GM12878 (cell line): Measurements from ENCODE around the gene GPR176.

Source experiments
- BCL11A ChIP-seq: IDR thresholded peaks from 2 replicates; pipeline ENCODE4 v1.6.1; 2011; ENCODE audit warnings: low read depth, low read length
- BHLHE40 ChIP-seq, 2 experiments: fragments of 450-650 bp in 1 of 2; IDR thresholded peaks; 2 replicates each; pipeline ENCODE4 v1.6.1; 2011 to 2017; ENCODE audit warnings: low read depth in 2 of 2, borderline replicate concordance in 1 of 2, improper control_type of control experiment in 1 of 2, low read length in 1 of 2, mild to moderate bottlenecking in 1 of 2
- CTCF ChIP-seq, 3 experiments: IDR thresholded peaks in 2 of 3; conservative IDR thresholded peaks in 1 of 3; 2 replicates each; pipeline ENCODE4 v1.5.1; 2011; ENCODE audit warnings: low read depth in 3 of 3, low read length in 3 of 3, mild to moderate bottlenecking in 3 of 3, control low read depth in 2 of 3, moderate library complexity in 2 of 3, inconsistent platforms in 1 of 3, mixed read lengths in 1 of 3; ENCODE audit not compliant: control insufficient read depth in 2 of 3, insufficient read depth in 1 of 3; ENCODE audit errors: extremely low read depth in 1 of 3
- FOXM1 ChIP-seq: IDR thresholded peaks from 2 replicates; pipeline ENCODE4 v1.6.1; 2012; ENCODE audit warnings: low read depth, mild to moderate bottlenecking, inconsistent platforms, low read length, moderate library complexity
- MXI1 ChIP-seq: fragments of 150-350 bp; IDR thresholded peaks from 2 replicates; pipeline ENCODE4 v1.6.1; 2011; ENCODE audit warnings: low read depth, mild to moderate bottlenecking, inconsistent platforms, low read length, improper control_type of control experiment
- RBBP5 ChIP-seq: fragments of 200-600 bp; sonication (generic); conservative IDR thresholded peaks from 2 replicates; pipeline ENCODE4 v1.6.1; 2016
- REST ChIP-seq: IDR thresholded peaks from 2 replicates; pipeline ENCODE4 v1.6.1; 2012; ENCODE audit warnings: mild to moderate bottlenecking, low read depth, low read length
- TARDBP ChIP-seq: IDR thresholded peaks from 2 replicates; pipeline ENCODE4 v1.6.1; 2016; ENCODE audit warnings: borderline replicate concordance
- WRNIP1 ChIP-seq: IDR thresholded peaks from 2 replicates; pipeline ENCODE4 v1.6.1; 2011; ENCODE audit warnings: low read depth, low read length, improper control_type of control experiment, borderline replicate concordance
- YBX1 ChIP-seq: fragments of 450-650 bp; IDR thresholded peaks from 2 replicates; pipeline ENCODE4 v1.6.1; 2016; ENCODE audit warnings: antibody characterized with exemption
- YY1 ChIP-seq: IDR thresholded peaks from 2 replicates; pipeline ENCODE4 v1.6.1; 2011; ENCODE audit warnings: low read depth, mild to moderate bottlenecking, low read length
- TF ChIP-seq, protein P1 (sequence below): fragments of 450-650 bp; IDR thresholded peaks from 2 replicates; pipeline ENCODE4 v1.6.1; 2017; ENCODE audit warnings: antibody characterized with exemption, mild to moderate bottlenecking, moderate library complexity

GRCh38 chr15:39919411-39919747, 687 bp downstream of the GPR176 start:
- TF ChIP-seq CTCF (IDR thresholded peaks at IDR 0.05 in 2 of 3, conservative IDR thresholded peaks at IDR 0.05 in 1 of 3; ENCODE audit: control insufficient read depth in 2 of 3, extremely low read depth in 1 of 3, insufficient read depth in 1 of 3, low read depth in 3 of 3, low read length in 3 of 3) = no peak
- no peak for TF ChIP-seq FOXM1
- no peak for TF ChIP-seq YBX1
- TF ChIP-seq, protein P1, sequence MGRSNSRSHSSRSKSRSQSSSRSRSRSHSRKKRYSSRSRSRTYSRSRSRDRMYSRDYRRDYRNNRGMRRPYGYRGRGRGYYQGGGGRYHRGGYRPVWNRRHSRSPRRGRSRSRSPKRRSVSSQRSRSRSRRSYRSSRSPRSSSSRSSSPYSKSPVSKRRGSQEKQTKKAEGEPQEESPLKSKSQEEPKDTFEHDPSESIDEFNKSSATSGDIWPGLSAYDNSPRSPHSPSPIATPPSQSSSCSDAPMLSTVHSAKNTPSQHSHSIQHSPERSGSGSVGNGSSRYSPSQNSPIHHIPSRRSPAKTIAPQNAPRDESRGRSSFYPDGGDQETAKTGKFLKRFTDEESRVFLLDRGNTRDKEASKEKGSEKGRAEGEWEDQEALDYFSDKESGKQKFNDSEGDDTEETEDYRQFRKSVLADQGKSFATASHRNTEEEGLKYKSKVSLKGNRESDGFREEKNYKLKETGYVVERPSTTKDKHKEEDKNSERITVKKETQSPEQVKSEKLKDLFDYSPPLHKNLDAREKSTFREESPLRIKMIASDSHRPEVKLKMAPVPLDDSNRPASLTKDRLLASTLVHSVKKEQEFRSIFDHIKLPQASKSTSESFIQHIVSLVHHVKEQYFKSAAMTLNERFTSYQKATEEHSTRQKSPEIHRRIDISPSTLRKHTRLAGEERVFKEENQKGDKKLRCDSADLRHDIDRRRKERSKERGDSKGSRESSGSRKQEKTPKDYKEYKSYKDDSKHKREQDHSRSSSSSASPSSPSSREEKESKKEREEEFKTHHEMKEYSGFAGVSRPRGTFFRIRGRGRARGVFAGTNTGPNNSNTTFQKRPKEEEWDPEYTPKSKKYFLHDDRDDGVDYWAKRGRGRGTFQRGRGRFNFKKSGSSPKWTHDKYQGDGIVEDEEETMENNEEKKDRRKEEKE = no peak
- TF ChIP-seq REST = no peak
- TF ChIP-seq TARDBP = no peak
- no peak for TF ChIP-seq YY1
- TF ChIP-seq RBBP5 = no peak
- no peak for TF ChIP-seq BCL11A
- no peak for TF ChIP-seq BHLHE40 (IDR thresholded peaks at IDR 0.05; ENCODE audit: borderline replicate concordance in 1 of 2, low read depth in 2 of 2, low read length in 1 of 2)
- TF ChIP-seq WRNIP1 = no peak
- TF ChIP-seq MXI1 = no peak
